Nephron (organoid): ENCODE results near the gene TPGS1.
A peak's percentile ranks its signal among the peaks of the same experiment; 100 is the strongest.

Experiments used
- H3K27ac Mint-ChIP-seq, 3 experiments: 2 replicates each; pipeline ENCODE4 v1.8.0; 2020; ENCODE audit warnings: mixed read lengths in 3 of 3, mild to moderate bottlenecking in 2 of 3, moderate library complexity in 1 of 3
- H3K27me3 Mint-ChIP-seq: 2 replicates; pipeline ENCODE4 v1.8.0; 2021; ENCODE audit warnings: low read depth, mild to moderate bottlenecking, moderate library complexity, mixed read lengths
- H3K36me3 Mint-ChIP-seq: 2 replicates; pipeline ENCODE4 v1.8.0; 2020; ENCODE audit warnings: low read depth, mixed read lengths
- H3K4me1 Mint-ChIP-seq: 2 replicates; pipeline ENCODE4 v1.8.0; 2020; ENCODE audit warnings: mixed read lengths
- H3K4me3 Mint-ChIP-seq, 3 experiments: 2 replicates each; pipeline ENCODE4 v1.8.0; 2020; ENCODE audit warnings: mild to moderate bottlenecking in 3 of 3, mixed read lengths in 3 of 3, moderate library complexity in 2 of 3
- H3K9me3 Mint-ChIP-seq: 2 replicates; pipeline ENCODE4 v1.8.0; 2020; ENCODE audit warnings: mixed read lengths
- TF ChIP-seq, protein P1 (sequence below), 3 experiments: fragments of 200-600 bp; sonication (generic); IDR thresholded peaks; one replicate each; pipeline ENCODE4 v1.5.0; 2021; ENCODE audit warnings: antibody characterized with exemption in 3 of 3; ENCODE audit not compliant: unreplicated experiment in 3 of 3

Gene TPGS1

DNA sequence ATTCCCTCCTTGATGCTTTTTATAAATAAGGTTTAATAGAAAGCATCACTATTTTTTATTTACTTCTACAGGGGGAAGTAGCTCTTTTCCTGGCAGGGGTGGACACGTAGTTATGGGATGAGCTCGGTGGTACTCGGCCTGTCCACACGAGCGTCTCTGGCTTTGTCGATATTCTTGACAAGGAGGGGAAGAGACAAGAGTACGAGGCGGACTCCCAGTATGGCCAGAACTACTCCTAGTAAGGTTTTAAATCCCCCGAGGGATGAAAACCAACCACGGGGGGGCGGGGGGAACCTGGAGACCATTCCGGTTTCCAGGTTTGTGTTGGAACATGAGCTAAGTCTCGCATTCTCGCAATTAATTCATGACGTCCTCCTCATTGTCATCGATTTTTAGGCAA lies 59.5 kb downstream of the TPGS1 start:
- Mint-ChIP-seq H3K4me1 (peaks cover 8% of the 10 kb centered on the region), H3K9me3 (peaks cover 11% of the 10 kb centered on the region), H3K36me3 (peaks cover 17% of the 10 kb centered on the region), H3K27me3 (peaks cover 6% of the 10 kb centered on the region), H3K27ac (peak overlapping the region; percentile 68 to 91 (median 68)), H3K4me3 (peak overlapping the region in 1 of 3 experiments; percentile 8)
- TF ChIP-seq, protein P1, sequence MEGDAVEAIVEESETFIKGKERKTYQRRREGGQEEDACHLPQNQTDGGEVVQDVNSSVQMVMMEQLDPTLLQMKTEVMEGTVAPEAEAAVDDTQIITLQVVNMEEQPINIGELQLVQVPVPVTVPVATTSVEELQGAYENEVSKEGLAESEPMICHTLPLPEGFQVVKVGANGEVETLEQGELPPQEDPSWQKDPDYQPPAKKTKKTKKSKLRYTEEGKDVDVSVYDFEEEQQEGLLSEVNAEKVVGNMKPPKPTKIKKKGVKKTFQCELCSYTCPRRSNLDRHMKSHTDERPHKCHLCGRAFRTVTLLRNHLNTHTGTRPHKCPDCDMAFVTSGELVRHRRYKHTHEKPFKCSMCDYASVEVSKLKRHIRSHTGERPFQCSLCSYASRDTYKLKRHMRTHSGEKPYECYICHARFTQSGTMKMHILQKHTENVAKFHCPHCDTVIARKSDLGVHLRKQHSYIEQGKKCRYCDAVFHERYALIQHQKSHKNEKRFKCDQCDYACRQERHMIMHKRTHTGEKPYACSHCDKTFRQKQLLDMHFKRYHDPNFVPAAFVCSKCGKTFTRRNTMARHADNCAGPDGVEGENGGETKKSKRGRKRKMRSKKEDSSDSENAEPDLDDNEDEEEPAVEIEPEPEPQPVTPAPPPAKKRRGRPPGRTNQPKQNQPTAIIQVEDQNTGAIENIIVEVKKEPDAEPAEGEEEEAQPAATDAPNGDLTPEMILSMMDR (IDR thresholded peaks at IDR 0.05; ENCODE audit: unreplicated experiment in 3 of 3), result no peak

DNA sequence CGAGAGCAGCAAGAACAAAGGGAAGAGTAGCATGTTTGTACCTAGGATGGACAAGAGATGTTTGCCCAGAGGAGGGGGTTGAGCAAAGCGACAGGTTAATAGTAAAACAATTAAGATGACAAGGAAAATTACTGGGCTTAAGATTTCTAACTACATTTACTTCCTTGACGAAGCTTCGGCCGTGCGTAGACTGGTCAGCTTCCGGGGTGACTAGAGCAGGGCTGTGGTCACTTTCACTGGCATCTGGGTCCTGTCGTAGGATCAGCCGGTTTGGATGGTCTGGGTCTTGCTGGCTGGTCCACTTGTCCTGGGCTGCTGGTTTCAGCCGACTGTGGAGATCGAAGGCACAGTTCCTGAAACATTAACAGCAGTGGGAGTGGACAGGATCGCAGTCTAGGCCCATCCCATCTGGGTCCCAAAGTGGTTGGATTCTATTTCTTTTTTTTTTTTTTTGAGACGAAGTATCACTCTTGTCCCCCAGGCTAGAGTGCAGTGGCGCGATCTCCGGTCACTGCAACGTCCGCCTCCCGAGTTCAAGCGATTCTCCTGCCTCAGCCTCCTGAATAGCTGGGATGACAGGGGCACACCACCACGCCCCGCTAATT lies 60.1 kb downstream of the TPGS1 start:
- Mint-ChIP-seq H3K27ac (peak overlapping the region; percentile 68 to 91 (median 68)), H3K9me3 (peaks cover 6% of the 10 kb centered on the region), H3K36me3 (peaks cover 12% of the 10 kb centered on the region), H3K27me3 (peaks cover 6% of the 10 kb centered on the region), H3K4me3 (peak overlapping the region in 1 of 3 experiments; percentile 8), H3K4me1 (peaks cover 13% of the 10 kb centered on the region)
- TF ChIP-seq, protein P1 (IDR thresholded peaks at IDR 0.05; ENCODE audit: unreplicated experiment in 3 of 3), result no peak
